HepG2 (cell line): Measurements from ENCODE around the gene MED19. TPM values are rescaled to one million over a fixed set of nuclear protein-coding genes. Genes with fewer than 3 reads are reported as not detected.

Experiments used
- ASH2L ChIP-seq: fragments of 300-600, 200-600 bp; sonication (generic); IDR thresholded peaks from 2 replicates; pipeline ENCODE4 v1.7.0; 2017; ENCODE audit warnings: low read depth, mild to moderate bottlenecking, moderate library complexity, mixed read lengths, low read length; ENCODE audit not compliant: insufficient read length
- CC2D1A ChIP-seq: sonication (generic); formaldehyde crosslinking; IDR thresholded peaks from 2 replicates; pipeline ENCODE4 v1.8.1; 2023; ENCODE audit warnings: mild to moderate bottlenecking, missing genetic modification reagents
- FOXA1 ChIP-seq, 2 experiments: fragments of 450-650 bp in 1 of 2; sonication (generic) in 1 of 2; formaldehyde crosslinking in 1 of 2; IDR thresholded peaks; 2 replicates each; pipeline versions ENCODE4 v1.4.0 to v1.6.1; 2016 to 2020; ENCODE audit warnings: missing genetic modification reagents in 1 of 2
- HOXA7 ChIP-seq: sonication (generic); formaldehyde crosslinking; IDR thresholded peaks from 2 replicates; pipeline ENCODE4 v1.8.1; 2022; ENCODE audit warnings: mild to moderate bottlenecking, missing genetic modification reagents, moderate library complexity
- KMT2A ChIP-seq: sonication (generic); formaldehyde crosslinking; IDR thresholded peaks from 2 replicates; pipeline ENCODE4 v1.4.0; 2020; ENCODE audit warnings: missing genetic modification reagents
- NFE2 ChIP-seq: sonication (generic); formaldehyde crosslinking; IDR thresholded peaks from 2 replicates; pipeline ENCODE4 v1.4.0; 2020; ENCODE audit warnings: missing genetic modification reagents
- NR2C2 ChIP-seq: sonication (generic); formaldehyde crosslinking; IDR thresholded peaks from 2 replicates; pipeline ENCODE4 v1.4.0; 2020; ENCODE audit warnings: missing genetic modification reagents, mild to moderate bottlenecking, moderate library complexity, borderline replicate concordance
- NR2F6 ChIP-seq, 2 experiments: IDR thresholded peaks; 2 replicates each; pipeline ENCODE4 v1.6.1; 2016; ENCODE audit warnings: antibody characterized with exemption in 1 of 2, mild to moderate bottlenecking in 1 of 2
- SP1 ChIP-seq, 2 experiments: fragments of 450-650 bp in 1 of 2; sonication (generic) in 1 of 2; formaldehyde crosslinking in 1 of 2; IDR thresholded peaks; 2 replicates each; pipeline versions ENCODE4 v1.4.0 to v1.6.1; 2016 to 2020; ENCODE audit warnings: missing genetic modification reagents in 1 of 2
- TAF1 ChIP-seq: sonication (generic); formaldehyde crosslinking; IDR thresholded peaks from 2 replicates; pipeline ENCODE4 v1.4.0; 2020; ENCODE audit warnings: missing genetic modification reagents
- ZNF274 ChIP-seq: sonication (generic); formaldehyde crosslinking; IDR thresholded peaks from 2 replicates; pipeline ENCODE4 v1.5.1; 2020; ENCODE audit warnings: mild to moderate bottlenecking, missing genetic modification reagents
- ZNF337 ChIP-seq: sonication (generic); formaldehyde crosslinking; IDR thresholded peaks from 2 replicates; pipeline ENCODE4 v1.5.1; 2020; ENCODE audit warnings: missing genetic modification reagents, low read depth, mild to moderate bottlenecking, borderline replicate concordance
- ZNF678 ChIP-seq: sonication (generic); formaldehyde crosslinking; IDR thresholded peaks from 2 replicates; pipeline ENCODE4 v1.4.0; 2020; ENCODE audit warnings: mild to moderate bottlenecking, missing genetic modification reagents
- ZNF788 ChIP-seq: sonication (generic); formaldehyde crosslinking; IDR thresholded peaks from 2 replicates; pipeline ENCODE4 v1.5.0; 2020; ENCODE audit warnings: mild to moderate bottlenecking, missing genetic modification reagents, borderline replicate concordance
- ZSCAN21 ChIP-seq: sonication (generic); formaldehyde crosslinking; IDR thresholded peaks from 2 replicates; pipeline ENCODE4 v1.8.0; 2022; ENCODE audit warnings: mild to moderate bottlenecking, missing genetic modification reagents, moderate library complexity, borderline replicate concordance
- polyA plus RNA-seq, 8 experiments: library from polyadenylated mRNA; depleted of rRNA in 3 of 8; stranded (reverse) in 7 of 8; unstranded in 1 of 8; fragments of >200 nt; fragmentation: Illumina TruSeq in 4 of 8; extraction: Trizol in 4 of 8; gene quantifications; 2 replicates each; pipeline versions ENCODE4 v1.2.1 to v1.2.3, GENCODE V29; 2011 to 2016; ENCODE audit warnings: low read depth in 4 of 8, missing spikeins in 1 of 8, mixed read lengths in 1 of 8; ENCODE audit not compliant: insufficient read depth in 1 of 8
- total RNA-seq, 5 experiments: library from RNA; depleted of rRNA; stranded (reverse); fragments of >200 nt; fragmentation: Illumina TruSeq; extraction: Trizol; gene quantifications; 2 replicates each; pipeline ENCODE4 v1.2.3, GENCODE V29; 2016; ENCODE audit warnings: low read depth in 1 of 5
- TF ChIP-seq, protein P1 (sequence below): IDR thresholded peaks from 2 replicates; pipeline ENCODE4 v1.6.1; 2016; ENCODE audit warnings: low read depth
- TF ChIP-seq, protein P2 (sequence below): sonication (generic); formaldehyde crosslinking; IDR thresholded peaks from 2 replicates; pipeline ENCODE4 v1.4.0; 2020; ENCODE audit warnings: mild to moderate bottlenecking, missing genetic modification reagents
- TF ChIP-seq, protein P3 (sequence below): sonication (generic); formaldehyde crosslinking; IDR thresholded peaks from 2 replicates; pipeline ENCODE4 v1.4.0; 2020; ENCODE audit warnings: mild to moderate bottlenecking, low read depth, missing genetic modification reagents
- TF ChIP-seq, protein P4 (sequence below): sonication (generic); formaldehyde crosslinking; IDR thresholded peaks from 2 replicates; pipeline ENCODE4 v1.4.0; 2020; ENCODE audit warnings: low read depth, missing genetic modification reagents
- TF ChIP-seq, protein P5 (sequence below): sonication (generic); formaldehyde crosslinking; IDR thresholded peaks from 2 replicates; pipeline ENCODE4 v1.5.1; 2020; ENCODE audit warnings: missing genetic modification reagents, mild to moderate bottlenecking, borderline replicate concordance

Gene MED19
- total and polyA plus RNA-seq, 2 of the 13 experiments (the other 11 are each of a cell fraction or from before 2014, with no cell fraction given) = 12.9 to 13.8 TPM

DNA sequence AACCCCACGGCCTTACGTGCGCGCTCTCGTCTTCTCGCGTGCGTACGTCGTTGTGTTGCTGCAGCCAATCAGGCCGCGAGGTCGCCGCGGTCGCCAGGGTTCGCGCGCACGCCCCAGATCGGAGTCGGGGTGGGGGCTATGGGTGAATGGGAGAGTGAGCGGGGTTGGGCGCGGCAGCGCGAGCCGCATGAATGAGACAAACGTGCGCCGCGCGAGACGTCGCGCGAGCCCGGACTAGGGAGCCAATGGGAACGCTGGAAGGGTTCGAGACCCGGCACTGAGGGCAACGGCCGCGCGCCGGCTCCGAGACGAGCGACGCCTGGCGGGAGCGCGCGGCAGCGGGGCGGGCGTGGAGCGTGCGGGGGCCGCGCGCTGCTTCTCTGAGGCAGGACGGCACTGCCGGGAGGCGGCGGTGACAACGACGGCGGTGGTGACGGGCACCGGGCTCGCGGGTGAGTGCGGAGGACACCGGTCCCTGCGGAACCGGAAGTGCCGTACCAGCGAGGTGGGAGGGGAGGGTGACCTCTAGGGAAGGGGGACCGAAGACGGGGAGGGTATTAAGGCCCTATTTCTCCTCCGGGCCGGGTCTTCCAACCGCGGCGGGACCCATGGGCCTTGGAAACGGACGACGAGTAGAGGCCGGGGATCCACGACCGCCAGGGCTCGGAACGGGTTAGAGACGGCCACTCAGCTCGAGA lies 44.1 kb downstream of the MED19 start, which contains the start of gene ZDHHC5 (continued):
- TF ChIP-seq ASH2L (peak; percentile 52), ZNF678 (CRISPR knock-in tag) (peak; percentile 71; the same call in 1 of the 2 replicates), NR2F6 (IDR thresholded peaks at IDR 0.05) (no peak), NR2F6 (CRISPR knock-in tag; IDR thresholded peaks at IDR 0.05) (peak; percentile 6), ZNF337 (CRISPR knock-in tag) (no peak), ZNF788 (CRISPR knock-in tag) (peak; percentile 61; the same call in 1 of the 2 replicates), ZSCAN21 (CRISPR knock-in tag) (peak; percentile 47; the same call in 1 of the 2 replicates), NFE2 (no peak), NR2C2 (CRISPR knock-in tag) (peak; percentile 88), HOXA7 (CRISPR knock-in tag) (no peak), ZNF274 (CRISPR knock-in tag) (peak; percentile 20; the same call in 1 of the 2 replicates), TAF1 (CRISPR knock-in tag) (peak; percentile 77), SP1 (IDR thresholded peaks at IDR 0.05) (no peak), SP1 (CRISPR knock-in tag; IDR thresholded peaks at IDR 0.05) (no peak), CC2D1A (CRISPR knock-in tag) (0 out of 2 replicates have a peak, but pooled peaks have one; percentile 25), FOXA1 (IDR thresholded peaks at IDR 0.05) (no peak), FOXA1 (CRISPR knock-in tag; IDR thresholded peaks at IDR 0.05) (no peak; the same call in 1 of the 2 replicates), KMT2A (CRISPR knock-in tag) (no peak; the same call in 1 of the 2 replicates)
- TF ChIP-seq, protein P1, sequence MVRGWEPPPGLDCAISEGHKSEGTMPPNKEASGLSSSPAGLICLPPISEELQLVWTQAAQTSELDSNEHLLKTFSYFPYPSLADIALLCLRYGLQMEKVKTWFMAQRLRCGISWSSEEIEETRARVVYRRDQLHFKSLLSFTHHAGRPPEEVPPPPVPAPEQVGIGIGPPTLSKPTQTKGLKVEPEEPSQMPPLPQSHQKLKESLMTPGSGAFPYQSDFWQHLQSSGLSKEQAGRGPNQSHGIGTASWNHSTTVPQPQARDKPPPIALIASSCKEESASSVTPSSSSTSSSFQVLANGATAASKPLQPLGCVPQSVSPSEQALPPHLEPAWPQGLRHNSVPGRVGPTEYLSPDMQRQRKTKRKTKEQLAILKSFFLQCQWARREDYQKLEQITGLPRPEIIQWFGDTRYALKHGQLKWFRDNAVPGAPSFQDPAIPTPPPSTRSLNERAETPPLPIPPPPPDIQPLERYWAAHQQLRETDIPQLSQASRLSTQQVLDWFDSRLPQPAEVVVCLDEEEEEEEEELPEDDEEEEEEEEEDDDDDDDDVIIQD (CRISPR knock-in tag) = peak; percentile 60
- TF ChIP-seq, protein P2, sequence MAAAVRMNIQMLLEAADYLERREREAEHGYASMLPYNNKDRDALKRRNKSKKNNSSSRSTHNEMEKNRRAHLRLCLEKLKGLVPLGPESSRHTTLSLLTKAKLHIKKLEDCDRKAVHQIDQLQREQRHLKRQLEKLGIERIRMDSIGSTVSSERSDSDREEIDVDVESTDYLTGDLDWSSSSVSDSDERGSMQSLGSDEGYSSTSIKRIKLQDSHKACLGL (CRISPR knock-in tag) = peak; percentile 64; the same call in 1 of the 2 replicates
- TF ChIP-seq, protein P3, sequence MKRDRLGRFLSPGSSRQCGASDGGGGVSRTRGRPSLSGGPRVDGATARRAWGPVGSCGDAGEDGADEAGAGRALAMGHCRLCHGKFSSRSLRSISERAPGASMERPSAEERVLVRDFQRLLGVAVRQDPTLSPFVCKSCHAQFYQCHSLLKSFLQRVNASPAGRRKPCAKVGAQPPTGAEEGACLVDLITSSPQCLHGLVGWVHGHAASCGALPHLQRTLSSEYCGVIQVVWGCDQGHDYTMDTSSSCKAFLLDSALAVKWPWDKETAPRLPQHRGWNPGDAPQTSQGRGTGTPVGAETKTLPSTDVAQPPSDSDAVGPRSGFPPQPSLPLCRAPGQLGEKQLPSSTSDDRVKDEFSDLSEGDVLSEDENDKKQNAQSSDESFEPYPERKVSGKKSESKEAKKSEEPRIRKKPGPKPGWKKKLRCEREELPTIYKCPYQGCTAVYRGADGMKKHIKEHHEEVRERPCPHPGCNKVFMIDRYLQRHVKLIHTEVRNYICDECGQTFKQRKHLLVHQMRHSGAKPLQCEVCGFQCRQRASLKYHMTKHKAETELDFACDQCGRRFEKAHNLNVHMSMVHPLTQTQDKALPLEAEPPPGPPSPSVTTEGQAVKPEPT (CRISPR knock-in tag) = 0 out of 2 replicates have a peak, but pooled peaks have one; percentile 46
- TF ChIP-seq, protein P4, sequence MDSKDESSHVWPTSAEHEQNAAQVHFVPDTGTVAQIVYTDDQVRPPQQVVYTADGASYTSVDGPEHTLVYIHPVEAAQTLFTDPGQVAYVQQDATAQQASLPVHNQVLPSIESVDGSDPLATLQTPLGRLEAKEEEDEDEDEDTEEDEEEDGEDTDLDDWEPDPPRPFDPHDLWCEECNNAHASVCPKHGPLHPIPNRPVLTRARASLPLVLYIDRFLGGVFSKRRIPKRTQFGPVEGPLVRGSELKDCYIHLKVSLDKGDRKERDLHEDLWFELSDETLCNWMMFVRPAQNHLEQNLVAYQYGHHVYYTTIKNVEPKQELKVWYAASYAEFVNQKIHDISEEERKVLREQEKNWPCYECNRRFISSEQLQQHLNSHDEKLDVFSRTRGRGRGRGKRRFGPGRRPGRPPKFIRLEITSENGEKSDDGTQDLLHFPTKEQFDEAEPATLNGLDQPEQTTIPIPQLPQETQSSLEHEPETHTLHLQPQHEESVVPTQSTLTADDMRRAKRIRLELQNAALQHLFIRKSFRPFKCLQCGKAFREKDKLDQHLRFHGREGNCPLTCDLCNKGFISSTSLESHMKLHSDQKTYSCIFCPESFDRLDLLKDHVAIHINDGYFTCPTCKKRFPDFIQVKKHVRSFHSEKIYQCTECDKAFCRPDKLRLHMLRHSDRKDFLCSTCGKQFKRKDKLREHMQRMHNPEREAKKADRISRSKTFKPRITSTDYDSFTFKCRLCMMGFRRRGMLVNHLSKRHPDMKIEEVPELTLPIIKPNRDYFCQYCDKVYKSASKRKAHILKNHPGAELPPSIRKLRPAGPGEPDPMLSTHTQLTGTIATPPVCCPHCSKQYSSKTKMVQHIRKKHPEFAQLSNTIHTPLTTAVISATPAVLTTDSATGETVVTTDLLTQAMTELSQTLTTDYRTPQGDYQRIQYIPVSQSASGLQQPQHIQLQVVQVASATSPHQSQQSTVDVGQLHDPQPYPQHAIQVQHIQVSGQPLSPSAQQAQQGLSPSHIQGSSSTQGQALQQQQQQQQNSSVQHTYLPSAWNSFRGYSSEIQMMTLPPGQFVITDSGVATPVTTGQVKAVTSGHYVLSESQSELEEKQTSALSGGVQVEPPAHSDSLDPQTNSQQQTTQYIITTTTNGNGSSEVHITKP (CRISPR knock-in tag) = peak; percentile 98
- TF ChIP-seq, protein P5, sequence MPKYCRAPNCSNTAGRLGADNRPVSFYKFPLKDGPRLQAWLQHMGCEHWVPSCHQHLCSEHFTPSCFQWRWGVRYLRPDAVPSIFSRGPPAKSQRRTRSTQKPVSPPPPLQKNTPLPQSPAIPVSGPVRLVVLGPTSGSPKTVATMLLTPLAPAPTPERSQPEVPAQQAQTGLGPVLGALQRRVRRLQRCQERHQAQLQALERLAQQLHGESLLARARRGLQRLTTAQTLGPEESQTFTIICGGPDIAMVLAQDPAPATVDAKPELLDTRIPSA (CRISPR knock-in tag) = 0 out of 2 replicates have a peak, but pooled peaks have one; percentile 63
